IPS DF 4.7 (cell line): Measurements from ENCODE around the gene OCA2.

Source experiments
- DNase-seq: peaks from one replicate; pipeline ENCODE4 v3.0.0-alpha.2; 2013; ENCODE audit warnings: low spot score; ENCODE audit errors: extremely low read depth

OCA2 gene

DNA sequence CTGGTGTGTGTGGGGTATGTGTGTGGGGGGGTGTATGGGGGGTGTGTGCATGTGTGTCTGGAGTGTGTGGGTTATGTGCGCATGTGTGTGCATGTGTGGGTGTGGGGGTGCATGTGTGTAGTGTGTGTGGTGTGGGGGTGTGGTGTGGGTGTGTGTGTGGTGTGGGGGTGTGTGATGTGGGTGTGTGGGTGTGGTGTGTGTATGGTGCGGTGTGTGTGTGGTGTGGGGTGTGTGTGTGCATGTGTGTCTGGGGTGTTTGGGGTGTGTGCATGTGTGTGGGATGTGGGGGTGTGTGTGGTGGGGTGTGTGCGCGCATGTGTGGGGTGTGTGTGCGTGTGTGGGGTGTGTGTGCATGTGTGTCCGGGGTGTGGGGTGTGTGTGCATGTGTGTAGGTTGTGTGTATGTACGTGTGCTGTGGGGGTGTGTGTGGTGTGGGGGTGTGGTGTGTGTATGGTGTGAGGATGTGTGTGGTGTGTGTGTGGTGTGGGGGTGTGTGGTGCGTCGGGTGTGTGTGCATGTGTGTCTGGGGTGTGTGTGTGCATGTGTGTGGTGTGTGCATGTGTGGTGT lies 6.2 kb upstream of the OCA2 start:
- no peak for DNase-seq

DNA sequence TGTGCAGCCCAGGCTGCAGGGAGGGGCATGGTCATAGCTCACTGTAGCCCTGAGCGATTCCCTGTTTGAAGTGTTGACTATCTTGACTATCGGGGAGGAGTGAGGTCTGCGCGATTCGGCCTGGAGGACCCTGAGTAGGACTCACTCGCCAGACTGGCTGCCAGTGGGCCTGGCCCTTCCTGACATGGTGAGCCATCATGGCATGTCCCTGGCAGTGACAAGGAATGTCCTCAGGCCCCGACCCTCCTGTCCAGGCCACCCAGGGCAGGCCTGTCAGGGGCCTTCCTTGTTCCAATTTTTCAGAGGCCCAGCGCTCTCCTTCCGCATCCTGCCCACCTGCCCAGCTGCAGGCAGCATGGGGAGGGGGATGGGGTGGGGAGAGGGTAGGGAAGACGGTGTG lies 5.2 kb upstream of the OCA2 start:
- no peak for DNase-seq

DNA sequence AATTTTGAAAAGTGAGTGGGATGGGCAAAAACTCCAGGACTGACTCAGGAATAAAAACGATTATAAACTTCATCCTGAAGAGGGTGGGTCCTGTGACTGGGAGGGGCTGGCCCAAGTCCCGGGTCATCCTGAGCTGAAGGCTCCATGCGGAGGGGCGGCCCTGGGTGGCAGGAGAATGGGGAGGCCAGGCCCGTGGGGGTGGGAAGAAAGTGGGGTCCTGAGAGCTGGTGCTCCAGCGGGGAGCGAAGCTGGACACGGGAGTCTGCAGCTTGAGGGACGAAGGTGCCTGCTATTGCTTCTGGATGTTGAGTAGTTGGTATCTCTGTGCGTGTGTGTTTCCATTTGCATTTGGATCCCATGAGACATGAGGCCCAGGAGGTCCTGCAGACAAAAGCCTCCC lies 4.7 kb upstream of the OCA2 start:
- no peak for DNase-seq

DNA sequence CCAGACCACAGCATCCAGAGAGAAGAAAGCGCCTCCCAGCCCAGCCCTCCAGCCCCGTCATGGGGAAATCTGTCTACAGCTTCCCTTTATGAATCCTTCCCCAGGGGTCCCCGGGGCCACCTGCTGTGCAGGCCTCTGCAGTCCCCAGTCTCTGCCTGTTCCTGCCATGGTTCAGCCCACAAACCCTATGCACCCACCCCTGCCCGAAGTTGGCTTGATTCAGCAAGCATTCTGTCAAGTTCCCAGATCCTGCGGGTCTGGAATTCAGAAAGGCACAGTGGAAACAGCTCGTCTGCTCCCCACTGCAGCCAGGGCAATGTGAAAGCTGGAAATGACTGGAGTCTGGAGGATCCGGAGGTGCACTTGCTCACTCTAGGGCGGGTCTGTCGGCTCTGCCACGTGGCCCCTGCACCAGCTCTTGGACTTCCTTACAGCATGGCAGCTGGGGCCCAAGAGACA lies 2.9 kb upstream of the OCA2 start:
- no peak for DNase-seq

DNA sequence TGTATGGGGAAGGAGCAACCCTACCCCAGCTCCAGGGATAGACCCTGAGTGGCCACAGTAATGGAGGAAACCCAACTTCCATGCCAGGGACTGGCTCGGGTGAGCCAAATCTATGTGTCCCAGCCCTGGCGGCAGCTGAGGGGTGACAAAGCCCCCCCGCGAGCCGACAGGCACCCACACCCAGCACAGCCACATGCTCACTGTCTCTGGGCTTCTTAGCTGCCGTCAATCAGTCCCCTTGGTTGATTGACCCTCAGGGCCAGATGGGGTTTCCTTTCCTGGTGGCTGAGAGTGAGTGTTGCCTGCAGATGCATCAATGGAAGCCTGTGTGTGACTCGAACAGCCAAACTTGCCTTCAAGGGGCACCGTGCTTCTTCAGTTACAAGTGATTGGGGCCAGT lies 2.1 kb upstream of the OCA2 start:
- no peak for DNase-seq

DNA sequence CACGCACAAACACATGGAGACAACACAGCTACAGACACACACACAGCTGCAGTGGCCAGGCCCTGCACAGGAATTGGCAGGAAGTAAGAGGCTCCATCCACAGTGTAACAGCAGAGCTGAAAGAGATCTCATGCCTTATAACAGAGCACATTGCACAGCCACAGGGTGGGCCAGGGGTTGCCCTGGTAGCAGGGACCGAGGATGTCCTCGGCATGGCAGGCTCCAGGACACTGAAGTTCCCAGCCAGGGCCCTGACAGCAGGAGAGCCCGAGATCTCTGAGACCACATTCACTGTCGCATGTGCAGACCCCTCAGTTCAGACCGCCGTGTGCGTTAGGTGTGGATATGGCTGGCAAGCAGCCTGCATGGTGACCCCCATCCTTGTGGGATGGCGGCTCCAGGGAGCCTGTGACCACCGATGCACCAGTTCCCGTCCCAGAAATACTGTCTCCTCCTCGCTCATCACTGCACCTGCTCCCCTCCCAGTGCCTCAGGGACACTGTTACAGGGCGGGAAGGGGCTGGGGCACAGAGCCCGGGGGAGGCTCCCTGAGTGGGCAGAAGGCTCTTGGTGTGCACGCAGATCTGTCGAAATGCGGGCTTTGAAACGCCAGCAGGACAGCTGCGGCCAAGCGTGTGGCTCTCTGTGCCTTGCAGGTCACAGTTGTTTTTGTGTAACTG lies 1.5 kb upstream of the OCA2 start:
- no peak for DNase-seq

DNA sequence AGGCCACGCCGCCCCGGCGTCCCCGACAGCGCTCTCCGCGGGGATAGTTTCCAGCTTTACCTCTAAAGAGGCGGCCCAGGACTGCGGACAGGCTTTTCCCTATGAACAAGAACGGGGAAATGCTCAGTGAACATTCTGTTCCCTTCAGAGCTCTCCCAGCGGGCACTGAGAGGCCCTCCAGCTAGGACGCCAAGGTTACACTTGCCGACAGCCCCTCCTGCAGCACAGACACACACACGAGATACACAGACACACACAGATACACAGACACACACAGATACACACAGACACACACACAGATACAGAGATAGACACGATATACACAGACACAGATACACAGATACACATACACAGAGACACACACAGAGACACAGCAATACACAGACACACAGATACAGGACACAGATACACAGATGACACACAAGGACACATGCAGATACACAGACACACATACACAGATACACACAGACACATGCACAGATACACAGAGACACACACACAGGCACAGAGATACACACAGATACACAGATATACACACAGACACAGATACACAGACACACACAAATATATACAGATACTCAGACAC lies 533 bp upstream of the OCA2 start:
- DNase-seq = no peak

DNA sequence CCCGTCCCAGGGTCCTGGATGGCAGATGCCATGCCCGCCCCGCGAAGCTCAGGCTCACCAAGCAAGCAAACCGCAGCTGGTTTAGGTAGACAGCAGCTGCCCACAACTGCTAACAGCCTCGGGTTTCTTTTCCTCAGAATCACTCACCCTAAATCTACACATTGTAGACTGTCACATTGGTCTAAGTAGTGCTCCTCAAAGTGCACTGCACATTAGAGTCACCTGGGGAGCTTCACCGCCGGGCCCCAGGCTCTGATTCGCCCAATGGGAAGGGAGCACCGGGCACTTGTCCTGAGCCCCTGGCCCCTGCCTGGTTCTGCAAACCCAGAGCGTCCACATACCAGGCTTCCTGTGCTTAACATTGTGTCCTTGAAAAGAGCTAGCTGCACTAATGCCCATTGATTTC lies 752 bp downstream of the OCA2 start:
- DNase-seq = no peak

DNA sequence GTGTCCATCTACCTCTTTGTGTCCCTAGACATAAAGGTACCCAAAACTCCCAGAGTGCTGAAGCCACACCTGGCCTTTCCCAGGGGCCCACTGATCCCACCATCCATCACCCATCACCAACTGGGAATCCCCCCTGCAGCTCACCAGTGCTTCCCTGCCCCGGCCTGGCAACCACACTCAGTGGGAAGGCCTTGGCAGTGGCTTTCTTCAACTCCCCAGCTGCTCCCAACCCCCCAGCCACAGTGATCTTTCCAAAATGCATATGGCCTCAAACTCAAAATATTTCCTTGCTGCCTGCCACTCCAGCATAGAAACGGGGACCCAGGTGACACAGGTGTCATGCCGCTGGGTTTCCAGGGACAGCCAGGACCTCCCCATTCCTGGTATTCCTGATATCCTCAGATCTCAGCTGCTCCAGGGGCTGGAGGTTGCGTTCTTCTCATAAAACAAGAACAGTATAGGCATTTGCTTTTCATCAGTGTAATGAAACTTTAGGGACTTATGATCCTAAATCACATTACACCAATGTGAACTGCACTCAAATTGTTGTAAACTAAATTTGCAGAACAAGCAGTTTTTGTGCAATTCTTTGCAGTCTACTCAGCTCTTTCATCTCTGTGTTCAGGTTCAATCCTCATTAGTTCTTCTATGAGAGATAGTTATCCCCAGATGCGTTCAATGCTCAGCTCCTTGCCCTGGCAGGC lies 1.3 kb downstream of the OCA2 start:
- no peak for DNase-seq

DNA sequence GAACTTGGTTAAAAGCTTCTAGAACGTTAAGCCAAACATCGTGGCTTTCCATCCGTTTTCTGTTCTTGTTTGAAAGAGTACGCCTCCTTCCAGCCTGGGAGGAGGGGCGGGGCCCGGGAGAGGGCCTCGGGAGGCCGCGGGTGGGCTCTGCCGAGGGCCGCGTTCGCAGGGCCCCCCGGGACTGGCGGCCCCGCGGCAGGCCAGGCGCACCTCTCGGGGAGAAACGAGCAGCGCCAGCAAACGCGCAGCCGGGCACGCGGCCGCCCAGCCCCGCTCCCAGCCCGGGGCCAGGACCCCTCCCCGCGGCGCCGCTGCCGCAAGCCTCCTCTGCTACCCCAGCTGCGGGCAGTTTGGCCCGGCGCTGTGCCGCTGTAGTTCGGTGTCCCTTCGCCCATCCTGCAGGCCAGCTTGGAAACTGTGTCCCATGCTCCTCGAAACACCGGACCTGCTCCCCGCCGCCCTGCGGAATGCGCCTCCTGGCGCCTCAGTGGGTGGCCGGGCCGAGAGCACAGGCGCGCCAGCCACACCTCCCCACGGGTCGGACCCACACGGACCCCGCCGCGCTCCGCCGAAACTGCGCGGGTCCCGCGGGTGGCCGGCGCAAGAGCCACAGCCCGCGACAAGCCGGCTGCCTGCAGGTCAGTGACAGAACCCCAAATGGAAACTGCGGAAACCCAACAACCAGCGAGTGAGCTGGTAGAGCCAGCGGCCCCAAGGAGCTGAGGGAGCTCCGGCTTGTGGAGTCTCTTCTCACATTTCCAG lies 2.3 kb downstream of the OCA2 start:
- no peak for DNase-seq

DNA sequence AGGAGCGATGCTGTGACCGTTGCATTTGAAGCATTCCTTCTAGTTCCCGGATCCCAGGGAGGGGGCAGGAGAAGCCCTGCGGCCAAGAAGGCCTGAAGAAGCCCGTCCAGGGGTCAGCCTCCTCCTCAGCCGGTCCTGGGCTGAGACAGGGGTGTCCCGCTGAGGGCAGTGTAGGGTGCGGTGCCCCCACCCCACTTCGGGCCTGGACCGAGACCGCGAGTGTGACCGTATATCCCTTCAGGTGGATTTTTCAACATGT lies 2.8 kb downstream of the OCA2 start:
- no peak for DNase-seq

DNA sequence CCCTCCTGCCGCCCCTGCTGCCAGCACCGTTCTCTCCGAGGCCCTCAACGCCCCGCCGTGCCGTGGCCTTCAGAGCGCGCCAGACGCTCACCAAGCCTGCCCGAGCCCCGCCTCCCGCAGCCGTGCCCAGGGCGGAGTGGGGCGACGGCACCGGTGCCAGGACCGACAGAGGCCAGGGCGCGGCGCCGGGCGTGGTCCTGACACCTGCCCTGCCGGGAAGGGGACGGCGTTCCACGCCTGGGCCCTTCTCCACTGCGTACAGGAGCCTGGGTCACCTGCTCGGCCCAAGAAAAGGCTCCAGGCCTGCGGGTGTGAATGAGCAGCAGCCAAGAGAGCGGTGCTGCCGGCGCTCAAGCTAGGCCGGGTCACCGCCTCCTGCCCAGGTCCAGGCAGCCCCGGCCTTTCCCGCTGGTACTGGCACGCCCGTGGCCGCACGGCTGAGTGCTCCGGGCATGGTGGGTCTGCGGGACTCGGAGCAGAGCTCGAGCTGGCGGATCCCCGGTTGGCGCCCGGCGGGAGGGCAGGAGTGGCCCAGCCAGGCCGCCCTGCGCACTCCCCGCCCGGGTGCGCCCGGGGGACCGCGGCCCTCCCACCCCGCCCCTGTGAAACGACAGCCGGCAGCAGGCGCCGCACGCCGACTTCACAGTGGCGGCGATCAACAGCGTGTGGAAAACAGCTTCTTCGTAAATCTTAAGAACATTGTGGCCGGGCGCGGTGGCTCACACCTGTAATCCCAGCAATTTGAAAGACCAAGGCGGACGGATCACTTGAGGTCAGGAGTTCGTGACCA lies 4.2 kb downstream of the OCA2 start:
- DNase-seq = no peak

DNA sequence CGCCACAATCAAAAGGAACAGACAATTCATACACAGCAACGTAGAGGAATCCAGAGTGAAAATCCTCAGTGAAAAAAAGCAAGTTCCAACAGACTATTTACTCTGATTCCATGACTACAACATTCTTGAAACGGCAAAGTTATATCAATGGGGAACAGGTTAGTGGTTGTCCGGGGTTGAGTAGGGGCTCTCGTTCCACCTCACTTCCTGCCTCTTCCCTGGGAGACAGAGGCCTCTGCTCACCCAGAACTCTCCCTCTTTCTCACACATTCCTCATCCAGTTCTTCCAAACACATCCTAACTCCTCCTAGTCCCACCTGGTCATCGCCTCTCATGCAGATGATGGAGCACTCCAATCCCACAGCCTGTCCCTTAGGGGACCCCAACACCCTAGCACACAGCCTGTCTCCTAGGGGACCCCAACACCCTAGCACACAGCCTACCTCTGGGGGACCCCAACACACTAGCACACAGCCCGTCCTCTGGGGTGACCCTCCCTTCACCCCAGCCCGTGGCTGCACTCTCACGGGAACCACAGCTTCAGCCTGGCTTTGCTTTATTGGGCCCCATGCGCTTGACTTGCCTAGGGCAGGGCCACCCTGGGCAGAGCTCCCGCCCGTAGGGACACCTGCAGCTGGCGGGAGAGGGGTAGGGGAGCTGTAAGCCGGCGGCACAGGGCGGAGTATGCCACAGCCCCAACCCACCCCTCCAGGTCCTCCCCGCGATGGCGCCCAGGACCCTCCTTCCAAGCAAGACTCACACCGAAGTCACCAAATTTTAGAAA lies 5.2 kb downstream of the OCA2 start:
- no peak for DNase-seq

DNA sequence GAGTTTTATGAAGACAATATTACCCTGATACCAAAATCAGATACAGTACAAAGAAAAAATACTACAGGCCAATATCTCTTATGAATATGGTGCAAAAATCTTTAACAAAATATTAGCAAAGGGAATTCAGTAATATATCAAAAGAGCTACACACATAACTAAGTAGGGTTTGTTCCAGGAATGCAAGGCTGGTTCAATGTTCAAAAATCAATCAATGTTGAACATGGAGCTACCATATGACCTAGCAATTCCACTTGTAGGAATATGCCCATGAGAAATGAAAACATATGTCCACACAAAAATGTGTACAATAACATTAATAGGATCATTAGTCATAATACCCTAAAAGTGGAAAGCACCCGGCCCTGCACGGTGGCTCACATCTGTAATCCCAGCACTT lies 7.8 kb downstream of the OCA2 start:
- no peak for DNase-seq

DNA sequence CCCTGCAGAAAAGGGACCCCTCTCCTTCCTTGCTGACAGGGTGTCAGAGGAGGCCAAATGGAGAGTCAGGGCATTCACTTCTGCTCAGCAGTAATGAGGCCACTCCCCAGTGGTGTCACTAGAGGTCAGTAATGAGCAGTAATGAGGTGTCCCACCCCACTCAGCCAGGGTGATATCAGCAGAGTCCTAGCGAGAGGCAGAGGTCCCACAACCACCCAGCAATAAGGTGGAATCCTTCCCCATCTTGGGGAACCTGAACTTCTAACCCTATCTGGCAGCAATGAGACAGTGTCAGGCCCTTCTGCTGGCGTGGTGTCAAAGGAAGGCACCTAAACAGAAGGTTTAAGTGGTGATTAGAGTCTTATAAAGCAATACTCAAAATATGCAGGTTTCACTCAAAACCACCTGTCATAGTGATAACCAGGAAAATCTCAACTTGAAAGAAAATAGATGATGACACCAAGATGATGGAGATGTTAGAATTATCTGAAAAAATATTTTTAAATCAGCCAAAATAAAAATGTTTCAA lies 12.9 kb downstream of the OCA2 start:
- DNase-seq = no peak

DNA sequence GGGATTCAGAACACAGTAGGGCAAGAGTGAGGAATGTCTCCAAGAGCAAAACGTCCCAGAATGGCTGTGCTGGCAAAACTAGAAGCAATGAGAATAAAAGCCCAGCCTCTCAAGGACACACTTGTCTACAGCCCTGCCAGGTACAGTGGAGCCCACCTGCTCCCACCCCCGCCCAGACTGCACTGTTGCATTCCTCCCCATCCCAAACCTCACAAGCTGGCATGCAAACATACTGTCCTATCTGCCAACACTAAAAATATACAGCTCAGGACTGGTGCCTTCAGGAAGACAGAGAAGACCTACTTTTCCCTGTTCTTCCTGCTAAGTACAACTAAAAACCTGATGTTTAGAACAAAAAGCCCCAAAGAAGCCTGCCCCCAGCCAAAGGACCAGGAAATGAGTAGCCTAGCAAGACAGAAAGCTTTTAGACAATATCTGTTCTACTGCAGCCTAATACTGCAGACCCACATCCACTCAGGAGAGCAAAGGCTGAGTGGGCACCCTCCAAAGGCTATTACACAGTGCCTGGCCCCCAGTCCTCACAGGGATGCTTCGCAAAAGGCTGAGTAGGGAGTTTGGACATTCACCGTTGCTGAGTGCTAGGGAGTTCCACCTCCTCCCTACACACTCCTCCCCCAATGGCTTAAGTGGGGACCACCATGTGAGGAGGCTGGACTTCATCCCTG lies 13.5 kb downstream of the OCA2 start:
- no peak for DNase-seq

DNA sequence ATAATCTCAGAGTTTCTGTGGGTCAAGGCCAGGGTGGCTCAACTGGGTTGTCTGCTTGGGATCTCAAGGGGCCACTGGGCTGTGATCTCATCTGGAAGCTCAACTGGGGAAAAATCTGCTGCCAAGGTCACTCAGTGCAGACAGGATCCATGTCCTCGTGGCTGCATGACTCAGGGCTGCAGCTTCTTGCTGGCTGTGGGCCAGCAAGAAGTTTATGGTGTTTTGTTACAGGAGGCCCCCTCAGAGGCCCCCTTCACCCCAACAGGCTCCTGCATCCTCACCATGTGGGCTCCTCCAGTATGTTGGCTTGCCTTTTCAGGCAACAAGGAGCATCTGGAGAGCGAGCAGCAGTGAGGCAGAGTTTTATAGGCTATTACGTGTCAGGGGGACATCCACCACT lies 14.6 kb downstream of the OCA2 start:
- DNase-seq = no peak

DNA sequence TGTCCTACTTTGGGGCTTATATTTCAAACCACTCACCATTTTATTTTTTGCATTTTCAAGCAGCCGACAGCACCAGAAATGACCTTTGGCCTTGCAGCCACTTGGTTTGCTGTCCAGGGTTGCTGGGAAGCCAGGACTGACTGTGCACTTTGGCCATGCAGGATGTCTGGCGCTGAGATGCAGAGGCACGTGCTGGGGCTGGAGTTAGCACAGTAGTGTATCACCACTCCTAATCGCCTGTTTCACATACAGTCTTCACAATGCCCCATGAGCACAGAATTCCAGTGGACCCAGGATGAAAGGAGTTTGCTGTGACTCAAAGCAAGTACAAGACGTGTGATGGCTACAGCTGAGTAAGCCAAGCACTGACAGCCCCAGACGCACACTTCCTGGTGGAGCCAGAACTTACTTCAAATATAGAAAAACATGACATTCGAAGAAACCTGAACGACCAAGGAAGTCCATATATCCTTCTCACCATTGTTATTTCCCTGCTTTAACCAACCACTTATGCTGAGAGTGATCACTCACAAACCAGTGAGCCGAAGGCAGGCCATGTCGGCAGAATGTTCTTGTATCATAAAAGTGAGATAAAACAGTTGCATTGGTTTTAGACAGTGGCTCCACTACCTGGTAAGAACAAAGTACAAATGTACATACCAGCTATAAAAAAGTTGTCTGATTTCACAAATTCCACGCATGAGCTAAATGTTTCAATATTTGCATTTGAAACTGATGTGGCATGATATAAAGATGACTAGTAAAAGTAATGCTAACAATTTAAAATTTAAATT lies 16.0 kb downstream of the OCA2 start:
- DNase-seq = no peak

DNA sequence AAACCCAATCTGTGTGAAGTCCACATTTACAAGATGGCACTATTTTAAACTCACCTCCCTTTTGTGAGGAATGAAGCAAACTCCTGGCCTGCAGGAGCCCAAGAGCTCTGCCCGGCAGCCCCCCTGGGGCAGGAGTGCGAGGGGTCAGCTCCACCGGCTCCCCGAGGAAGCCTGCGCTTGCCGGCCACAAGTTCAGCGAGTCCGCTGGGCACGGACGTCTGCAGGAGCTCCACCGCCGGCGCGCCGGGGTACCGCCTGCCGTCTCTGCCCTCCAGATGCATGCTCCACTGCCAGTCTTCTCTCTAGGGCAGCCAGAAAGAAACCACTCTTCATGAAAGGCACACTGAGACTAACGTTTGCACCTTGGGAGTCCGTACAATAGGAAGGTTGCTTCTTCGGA lies 17.5 kb downstream of the OCA2 start:
- no peak for DNase-seq
